Astrocyte (in vitro differentiated cells and primary cell): ENCODE results near the gene SMIM31.

ENCODE experiments used
- EZH2 ChIP-seq: IDR thresholded peaks from 2 replicates; pipeline ENCODE4 v1.6.1; 2012; ENCODE audit warnings: mild to moderate bottlenecking, low read length, inconsistent platforms; ENCODE audit not compliant: insufficient read depth
- TF ChIP-seq, protein P1 (sequence below): IDR thresholded peaks from 2 replicates; pipeline ENCODE4 v1.5.1; 2011; ENCODE audit warnings: low read depth, mild to moderate bottlenecking, inconsistent platforms, low read length, moderate library complexity; ENCODE audit not compliant: insufficient read depth

GRCh38 chr4:164779811-164780216 is 25.9 kb downstream of the SMIM31 start:
- TF ChIP-seq, protein P1, sequence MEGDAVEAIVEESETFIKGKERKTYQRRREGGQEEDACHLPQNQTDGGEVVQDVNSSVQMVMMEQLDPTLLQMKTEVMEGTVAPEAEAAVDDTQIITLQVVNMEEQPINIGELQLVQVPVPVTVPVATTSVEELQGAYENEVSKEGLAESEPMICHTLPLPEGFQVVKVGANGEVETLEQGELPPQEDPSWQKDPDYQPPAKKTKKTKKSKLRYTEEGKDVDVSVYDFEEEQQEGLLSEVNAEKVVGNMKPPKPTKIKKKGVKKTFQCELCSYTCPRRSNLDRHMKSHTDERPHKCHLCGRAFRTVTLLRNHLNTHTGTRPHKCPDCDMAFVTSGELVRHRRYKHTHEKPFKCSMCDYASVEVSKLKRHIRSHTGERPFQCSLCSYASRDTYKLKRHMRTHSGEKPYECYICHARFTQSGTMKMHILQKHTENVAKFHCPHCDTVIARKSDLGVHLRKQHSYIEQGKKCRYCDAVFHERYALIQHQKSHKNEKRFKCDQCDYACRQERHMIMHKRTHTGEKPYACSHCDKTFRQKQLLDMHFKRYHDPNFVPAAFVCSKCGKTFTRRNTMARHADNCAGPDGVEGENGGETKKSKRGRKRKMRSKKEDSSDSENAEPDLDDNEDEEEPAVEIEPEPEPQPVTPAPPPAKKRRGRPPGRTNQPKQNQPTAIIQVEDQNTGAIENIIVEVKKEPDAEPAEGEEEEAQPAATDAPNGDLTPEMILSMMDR = peak; percentile 89
- no peak for TF ChIP-seq EZH2
